Neural progenitor cell (in vitro differentiated cells): ENCODE measurements around the gene SP110.

ENCODE experiments used
- CTCF ChIP-seq: fragments of 200-600 bp; sonication (generic); IDR thresholded peaks from 2 replicates; pipeline ENCODE4 v1.5.1; 2017; ENCODE audit warnings: antibody characterized with exemption, mild to moderate bottlenecking
- EZH2 ChIP-seq: fragments of 200-600 bp; sonication (generic); IDR thresholded peaks from 2 replicates; pipeline ENCODE4 v1.6.1; 2017; ENCODE audit warnings: antibody characterized with exemption, mild to moderate bottlenecking, moderate library complexity

GRCh38 chr2:230135130-230135525 is 84.7 kb downstream of the SP110 start:
- TF ChIP-seq CTCF: no peak
- TF ChIP-seq EZH2: no peak
